OCI-M2 (cell line): ENCODE measurements around the gene SCN4A.
"Not testable (repeated sequence)": the region's sequence is repeated elsewhere in the genome, so short reads cannot be mapped to it uniquely, and the experiment has no call there.

Experiments
- DNase-seq: peaks from one replicate; lab custom pipeline; 2025; ENCODE audit not compliant: unreplicated experiment; lab: John Stamatoyannopoulos, UW

The SCN4A gene

DNA sequence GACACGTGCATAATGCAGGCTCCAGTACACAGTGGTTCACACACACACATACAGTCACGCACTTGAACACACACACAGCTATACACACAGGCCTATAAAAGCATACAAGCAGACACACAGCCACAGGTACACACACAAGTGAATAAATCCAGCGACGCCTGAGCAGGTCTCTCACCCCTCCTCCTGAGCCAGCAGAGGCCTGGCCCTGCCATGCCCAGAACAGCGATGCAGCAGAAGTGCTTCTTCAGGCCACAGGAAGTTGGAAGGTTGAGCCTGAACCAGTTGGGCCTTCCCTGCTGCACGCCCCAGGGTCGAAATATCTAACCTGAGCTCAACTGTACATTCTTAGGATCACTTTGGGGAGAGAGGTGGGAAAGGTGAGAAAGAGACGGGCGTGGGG lies 33.3 kb downstream of the SCN4A start:
- DNase-seq = no peak

DNA sequence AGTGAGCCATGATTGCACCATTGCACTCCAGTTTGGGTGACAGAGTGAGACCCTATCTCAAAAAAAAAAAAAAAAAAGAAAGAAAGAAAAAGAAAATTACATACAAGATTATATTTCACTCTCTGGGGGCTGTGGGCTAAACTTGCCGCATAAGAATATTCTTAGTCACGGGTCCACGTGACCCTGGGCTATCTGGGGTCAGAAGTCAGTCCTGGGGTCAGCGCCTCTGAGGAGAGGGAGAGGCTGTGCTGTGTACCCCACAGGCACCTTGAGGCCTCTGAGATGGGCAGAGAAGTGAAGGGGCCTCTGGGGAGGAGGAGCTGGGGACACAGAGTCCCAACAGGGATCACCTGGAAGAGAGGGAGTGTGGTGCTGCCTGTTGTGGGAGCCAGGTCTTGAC lies 34.8 kb downstream of the SCN4A start:
- DNase-seq = no peak

DNA sequence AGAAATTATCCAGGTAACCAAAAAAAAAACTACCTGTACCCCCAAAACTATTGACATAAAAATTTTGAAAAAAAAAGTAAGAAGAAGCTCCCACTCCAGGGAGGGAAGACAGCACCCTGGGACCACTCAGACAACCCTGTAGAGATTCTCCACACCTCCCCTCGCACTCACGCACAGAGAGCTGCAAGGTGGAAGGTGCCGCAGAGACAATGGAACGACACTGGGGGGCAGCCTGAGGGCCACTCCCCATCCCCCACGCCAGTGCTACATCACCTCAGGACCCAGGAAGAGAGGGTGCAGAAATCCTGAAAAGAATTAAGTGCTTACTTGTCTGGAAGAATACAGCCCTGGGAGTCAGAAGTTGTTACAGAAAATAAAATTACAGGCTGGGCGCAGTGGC lies 35.4 kb downstream of the SCN4A start:
- DNase-seq = no peak

DNA sequence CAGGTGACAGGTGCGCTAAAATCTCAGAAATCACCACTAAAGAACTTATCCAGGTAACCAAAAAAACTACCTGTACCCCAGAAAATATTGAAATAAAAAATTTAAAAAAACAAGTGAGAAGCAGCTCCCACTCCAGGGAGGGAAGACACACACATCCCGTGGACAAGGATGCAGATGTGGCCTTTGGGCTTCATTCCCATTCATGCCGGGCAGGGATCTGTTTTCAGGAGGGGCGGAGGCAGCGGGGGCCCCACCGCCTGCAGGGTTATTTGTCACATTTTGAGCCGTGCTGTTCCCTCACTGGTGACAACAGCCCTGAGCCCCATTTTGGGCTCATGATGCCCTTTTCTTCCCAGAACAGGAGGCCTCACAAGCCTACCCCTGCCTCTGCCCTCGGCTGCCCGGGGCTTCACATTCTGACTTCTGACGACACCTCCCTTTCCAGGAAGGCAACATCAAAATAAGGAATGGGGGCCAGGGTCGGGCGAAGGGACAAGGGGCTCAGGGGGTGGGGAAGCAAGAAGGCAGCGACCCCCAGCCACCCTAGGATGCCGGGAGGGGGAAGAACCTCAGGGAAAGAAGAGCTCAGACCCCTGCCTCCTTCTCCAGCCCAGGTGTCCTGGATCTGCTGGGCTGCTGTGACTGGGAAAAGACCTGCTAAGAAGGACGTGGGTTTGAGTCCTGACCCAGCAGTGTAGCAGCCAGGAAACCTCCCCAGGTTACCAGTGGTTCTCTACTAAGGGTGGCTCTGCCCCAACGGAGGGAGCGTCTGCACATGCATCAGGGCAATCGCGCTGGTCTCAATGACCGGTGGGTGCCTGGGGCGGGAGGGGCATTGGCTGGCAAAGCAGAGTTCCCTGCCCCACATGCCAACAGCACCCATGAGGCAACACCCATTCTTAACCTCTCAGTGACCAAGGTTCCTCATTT lies 38.3 kb downstream of the SCN4A start:
- no peak for DNase-seq

DNA sequence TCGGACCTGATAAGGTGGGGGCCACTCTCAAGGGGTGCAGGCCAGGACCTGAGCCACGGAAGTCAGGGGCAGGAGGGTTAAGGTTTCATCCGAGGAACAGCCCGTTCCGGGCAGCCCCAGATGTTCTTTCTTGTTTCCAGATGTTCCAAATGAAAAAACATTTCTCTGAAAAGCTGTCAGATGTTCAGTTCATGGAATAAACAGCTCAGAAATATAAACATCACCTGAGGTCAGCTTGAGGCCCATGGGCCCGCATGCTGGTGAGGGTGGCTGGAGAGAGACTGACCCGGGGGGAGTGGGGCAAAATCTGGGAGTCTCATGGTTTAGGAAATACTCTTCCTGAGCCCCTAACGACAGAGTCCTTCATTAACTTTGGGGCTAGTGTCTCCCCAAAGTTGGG lies 39.1 kb downstream of the SCN4A start:
- DNase-seq = no peak

DNA sequence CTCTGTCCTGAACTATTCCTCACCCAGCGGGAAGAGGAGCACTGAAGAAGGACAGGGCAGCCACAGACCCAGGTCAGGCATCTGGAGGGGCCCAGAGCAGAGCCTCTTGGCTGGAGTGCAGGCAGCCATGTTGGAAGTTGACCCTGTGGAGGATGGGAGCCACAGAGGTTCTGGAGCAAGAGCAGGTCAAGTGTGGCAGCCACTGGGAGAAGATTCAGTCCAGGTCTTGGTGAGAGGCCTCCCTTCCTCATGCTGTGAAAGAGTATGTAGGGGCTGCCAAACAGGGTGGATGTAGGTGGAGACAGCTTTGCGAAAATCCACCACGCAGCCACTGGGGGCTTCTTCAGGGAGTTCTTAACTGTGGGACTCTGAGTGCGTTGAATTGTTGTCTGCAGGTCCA lies 40.0 kb downstream of the SCN4A start:
- no peak for DNase-seq

DNA sequence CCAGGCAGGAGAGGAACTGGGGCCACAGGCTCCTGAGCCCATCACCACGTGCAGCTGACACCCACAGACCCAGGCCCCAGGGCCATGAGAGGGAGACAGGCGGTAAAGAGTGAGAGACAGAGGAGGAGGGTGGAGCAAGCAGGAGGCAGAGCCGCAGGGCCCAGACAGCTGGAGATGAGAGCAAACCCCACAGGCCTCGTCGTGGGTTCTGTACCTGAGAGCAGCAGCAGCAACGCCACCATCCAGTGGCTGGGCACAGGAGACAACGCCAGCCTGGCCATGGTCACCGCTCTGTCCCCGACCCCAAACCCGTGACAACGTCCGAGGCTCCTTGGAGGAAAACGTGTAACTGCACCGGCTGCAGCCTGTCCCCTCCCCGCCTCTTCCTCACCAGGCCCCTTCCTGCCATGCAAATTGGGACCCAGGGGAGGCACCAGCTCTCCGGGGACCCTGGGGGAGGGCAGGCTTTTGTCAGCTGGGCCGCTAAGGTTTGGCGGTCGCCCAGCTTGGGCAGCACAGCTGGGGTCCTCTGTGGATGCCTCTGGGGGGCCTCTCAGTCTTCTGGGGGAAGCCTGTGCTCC lies 40.6 kb downstream of the SCN4A start, which contains the start of gene CD79B:
TSS of gene CD79B (minus strand) at position 351 of the 581 bp plus-strand sequence. CDS start at position 281, 70 bp downstream.
- no peak for DNase-seq

DNA sequence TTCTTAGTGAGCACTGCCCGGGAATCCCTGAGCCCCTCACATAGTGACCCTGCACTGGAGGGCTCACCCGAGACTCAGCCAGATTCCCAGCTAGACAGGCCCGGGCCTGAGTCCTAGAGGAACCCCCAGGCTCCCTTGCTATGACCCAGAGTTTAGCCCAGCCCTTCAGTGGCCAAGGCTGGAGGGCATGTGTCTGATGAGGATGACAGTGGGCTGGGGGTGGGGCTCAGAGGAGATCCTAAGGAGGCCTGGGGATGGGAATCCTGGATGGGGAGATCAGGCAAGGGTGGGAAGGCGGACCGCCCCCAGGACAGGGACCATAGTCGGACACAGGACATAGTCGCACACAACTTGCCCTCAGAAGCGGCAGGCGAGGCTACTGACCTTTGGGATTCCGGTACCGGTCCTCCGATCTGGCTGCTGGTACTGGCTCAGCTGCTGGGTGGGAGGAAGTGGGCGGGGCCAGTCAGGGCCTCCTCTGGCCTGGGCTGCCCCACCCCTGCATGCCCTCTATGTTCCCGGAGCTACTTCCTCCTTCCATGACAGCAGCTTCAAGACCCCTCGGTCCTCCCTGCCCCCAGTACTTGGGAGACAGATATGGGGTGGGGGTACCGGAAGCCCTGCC lies 41.7 kb downstream of the SCN4A start:
- no peak for DNase-seq

DNA sequence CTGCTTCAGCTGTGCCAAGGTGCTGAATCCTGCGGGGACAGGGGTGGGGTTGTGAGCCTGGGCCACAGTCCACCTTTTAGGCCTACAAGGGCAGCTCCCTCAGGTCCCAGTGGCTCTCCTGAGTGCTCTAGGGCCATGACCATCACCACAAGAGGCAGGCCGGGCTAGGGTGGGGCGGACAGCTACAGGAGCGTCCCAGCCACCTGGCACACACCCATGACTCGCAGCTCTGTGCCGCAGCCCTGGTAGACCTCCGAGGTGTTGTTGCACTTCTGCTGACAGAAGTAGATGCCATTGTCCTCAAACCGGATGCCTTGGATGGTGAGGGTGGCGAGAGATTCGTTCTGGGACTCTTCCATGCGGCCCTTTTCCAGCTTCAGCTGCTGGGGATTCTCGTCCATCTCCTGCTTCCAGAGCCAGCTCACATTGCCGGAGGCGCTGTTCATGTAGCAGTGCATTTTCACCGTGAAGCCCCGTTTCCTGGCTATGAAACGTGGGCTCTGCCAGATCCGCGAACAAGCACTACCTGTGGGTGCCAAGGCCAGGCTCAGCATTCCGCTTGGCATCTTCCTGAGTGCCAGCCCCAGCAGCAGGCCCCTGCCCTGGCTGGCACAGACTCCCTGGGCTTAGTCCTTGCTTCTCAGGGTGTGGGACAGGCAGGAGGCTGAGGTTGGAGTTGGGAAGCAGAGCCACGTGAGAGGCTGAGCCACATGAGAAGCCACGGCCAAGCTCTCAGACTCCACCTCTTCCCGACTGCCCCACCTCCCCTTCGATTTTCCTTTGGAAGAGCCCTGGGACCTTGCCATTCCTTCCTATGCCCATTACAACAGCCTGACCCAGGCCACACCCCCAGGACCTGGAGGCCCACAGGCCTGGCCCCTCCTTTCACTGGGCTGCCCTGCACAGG lies 42.6 kb downstream of the SCN4A start:
- DNase-seq = no peak

DNA sequence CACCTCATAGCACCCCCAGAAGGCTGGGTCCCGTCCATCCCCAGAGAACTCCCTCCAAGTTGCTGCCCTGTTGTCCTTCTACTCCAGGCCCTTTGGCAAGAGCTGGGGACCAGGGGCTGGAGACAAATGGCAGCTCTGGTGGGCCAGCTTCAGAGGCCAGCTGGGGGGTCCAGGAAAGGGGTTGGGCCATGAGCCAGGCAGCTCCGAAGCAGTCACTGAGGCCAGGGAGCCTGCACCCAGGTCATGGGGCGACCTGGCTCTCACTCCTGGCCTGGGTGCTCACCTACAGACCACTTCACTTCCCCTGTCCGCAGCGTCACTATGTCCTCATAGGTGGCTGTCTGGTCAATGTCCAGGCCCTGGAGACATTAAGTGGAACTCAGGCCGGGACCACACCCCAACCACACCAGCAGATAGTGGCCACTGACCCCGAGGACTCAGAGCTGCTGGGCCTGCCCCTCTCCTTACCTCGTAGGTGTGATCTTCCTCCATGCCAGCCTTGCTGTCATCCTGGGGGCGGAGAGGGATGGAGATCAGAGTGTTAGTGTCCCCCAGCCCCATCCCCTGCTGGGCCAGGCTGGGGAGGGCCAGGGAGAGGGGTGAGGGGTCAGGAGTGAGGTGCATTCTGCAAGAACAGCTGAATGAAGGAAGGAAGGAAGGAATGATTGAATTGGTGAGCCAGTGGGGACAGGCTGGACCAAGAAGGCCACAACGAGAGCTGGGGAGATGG lies 43.6 kb downstream of the SCN4A start:
- DNase-seq = no peak

DNA sequence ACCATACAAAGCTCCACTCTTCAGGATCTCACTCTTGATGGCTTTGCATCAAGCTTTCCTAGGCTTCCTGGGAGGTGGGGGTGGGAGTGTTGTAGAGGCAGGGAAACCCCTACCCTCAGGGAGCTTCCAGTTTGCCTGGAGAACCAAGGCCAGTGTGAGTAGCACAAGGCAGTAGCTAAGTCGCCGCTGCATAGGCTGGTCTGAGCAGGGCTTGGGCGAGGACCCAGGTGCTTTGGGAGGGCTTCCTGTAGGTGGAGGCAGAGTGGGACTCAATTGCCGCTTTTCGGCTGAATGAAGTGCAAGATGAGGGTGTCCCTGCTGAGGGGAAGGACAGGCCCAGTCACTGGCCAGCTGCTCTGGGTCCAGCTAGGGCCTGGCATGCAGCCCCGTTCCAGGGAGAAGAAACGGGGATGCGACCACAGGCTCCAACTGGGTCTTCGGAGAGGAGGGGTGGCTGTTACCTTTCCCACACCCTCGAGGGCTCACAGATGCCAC lies 44.5 kb downstream of the SCN4A start:
- DNase-seq = no peak

DNA sequence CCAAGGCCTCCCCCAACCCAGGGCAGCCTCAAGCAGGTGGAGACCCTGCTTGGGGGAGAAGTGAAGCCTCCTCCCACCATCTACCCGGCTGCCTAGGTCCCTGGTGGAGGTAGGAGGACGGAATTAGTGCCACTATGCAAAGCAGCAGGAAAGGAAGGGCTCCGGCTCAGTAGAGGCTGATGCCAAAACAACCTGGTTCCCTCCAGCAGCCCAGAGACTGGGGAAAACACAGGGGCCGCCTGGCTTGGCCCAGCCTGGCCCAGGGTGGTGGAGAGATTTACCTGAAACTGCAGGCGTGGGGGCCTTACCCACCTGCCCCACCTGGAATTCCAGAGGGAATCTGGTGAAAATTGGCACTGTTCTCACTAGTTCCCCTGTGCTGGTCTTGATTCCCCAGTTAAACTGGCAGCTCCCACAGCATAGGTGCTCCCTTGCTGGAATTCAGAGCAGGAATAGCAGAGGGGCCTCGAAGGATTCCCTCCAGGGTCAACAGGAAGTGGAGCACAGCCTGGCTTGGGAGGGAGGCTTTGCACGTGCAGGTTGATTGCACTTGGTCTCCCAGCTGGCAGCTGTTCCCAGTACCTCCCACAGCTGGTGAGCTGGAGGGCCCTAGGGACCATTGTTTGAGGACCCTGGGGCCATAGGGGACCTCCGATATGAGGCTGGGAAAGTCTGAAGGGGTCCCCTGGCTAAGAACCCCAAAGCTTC lies 45.1 kb downstream of the SCN4A start:
- DNase-seq = no peak

DNA sequence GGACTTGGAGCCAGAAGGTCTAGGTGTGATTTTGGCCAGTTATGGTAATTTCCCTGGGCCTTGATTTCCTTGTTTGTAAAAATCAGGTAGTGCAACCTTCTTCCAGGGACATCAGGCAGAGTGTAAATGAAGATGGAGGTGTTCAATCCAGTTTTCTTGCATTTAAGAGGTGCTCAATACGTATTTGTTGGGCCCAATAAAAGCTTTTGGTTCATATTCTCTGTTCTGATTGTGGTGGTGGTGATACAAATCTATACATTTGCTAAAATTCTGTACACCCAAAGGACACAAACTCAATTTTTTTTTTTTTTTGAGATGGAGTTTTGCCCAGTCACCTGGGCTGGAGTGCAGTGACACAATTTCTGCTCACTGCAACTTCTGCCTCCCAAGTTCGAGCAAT lies 46.6 kb downstream of the SCN4A start:
- no peak for DNase-seq

DNA sequence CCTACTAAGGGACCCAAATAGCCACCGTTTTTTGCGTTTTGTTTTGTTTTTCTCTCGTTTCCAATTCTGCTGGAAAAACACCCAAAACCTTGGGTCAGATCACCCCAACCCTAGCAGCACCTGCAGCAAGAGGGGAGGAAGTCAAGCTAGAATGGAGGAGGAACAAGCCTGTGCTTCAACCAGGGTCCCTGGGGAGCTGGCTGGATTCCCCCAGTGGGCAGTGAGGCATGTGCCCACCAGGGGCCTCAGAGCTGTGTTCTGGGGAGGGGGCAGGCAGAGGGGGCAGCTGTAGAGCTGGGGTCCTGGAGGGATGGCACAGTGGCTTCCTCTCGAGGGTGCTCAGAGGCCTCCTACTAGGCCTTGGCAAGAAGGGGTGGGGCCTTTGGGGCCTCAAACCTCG lies 47.1 kb downstream of the SCN4A start:
- DNase-seq = no peak

DNA sequence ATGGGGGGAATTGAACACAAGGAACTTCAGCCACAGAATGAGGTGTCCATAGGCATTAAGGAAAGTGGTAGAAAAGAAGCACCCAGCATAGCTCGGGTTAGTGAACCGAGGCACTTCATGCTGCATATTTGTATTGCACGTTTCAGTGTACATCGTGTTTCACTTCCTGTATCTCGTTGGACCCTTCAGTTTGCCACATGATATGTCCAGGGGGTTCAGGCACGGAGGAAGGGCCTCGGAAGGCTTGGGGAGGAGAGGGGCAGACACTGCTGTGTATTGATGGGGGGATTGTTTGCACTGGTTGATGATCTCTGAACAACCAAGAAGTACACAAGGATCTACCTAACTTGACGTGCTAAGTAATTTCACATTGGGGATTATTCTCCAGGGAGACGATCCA lies 50.3 kb downstream of the SCN4A start:
- DNase-seq = not testable (repeated sequence)

DNA sequence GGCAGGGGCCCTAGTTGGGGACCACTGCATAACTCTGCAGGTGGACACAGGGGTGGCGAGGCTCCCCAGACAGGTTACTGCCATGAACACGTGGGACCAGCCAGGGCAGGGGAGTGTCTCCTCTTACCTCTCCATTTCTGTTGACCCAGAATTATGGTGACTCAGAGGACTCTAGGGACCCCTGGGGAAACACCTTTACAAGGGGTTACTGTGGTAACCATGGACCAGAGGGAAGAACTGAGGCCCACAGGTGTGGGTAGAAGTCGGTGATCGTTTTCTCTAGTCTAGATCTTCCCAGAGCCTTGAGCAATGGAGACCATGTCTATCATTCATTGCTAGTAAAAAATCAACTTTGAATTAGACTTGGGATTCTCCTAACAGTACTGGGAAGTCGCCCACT lies 51.9 kb downstream of the SCN4A start:
- DNase-seq = not testable (repeated sequence)

DNA sequence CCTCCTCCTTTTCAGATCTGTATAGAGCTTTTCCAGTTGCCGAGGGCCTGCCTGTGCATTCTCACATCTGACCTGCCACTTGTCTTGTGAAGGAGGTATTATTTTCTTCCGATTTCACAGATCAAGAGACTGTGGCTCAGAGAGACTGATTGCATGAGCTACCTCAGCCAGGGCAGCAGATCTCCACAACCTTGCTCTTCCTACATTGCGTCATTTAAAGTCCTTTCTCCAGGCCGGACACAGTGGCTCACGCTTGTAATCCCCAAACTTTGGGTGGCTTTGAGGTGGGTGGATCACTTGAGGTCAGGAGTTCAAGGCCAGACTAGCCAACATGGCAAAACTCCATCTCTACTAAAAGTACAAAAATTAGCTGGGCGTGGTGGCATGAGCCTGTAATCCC lies 52.7 kb downstream of the SCN4A start:
- not testable (repeated sequence) for DNase-seq

DNA sequence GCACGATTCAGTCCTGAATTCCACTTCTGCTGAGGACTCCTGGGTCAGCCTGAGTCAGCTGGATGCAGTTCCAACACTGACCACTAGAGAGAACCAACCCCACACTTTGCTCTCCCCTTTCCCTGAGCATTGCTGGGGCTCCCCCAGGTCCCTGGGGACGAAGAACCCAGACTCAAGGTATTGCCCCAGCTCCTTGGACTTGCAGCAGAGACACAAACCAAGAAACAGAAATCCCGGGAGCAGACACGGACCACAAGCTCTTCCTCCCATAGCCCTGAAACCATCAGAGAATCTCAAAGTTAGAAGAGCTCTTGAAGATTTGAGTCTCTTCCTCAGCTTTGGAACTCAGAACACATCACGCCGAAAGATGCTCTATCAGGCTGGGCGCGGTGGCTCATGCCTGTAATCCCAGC lies 53.4 kb downstream of the SCN4A start:
- no peak for DNase-seq

DNA sequence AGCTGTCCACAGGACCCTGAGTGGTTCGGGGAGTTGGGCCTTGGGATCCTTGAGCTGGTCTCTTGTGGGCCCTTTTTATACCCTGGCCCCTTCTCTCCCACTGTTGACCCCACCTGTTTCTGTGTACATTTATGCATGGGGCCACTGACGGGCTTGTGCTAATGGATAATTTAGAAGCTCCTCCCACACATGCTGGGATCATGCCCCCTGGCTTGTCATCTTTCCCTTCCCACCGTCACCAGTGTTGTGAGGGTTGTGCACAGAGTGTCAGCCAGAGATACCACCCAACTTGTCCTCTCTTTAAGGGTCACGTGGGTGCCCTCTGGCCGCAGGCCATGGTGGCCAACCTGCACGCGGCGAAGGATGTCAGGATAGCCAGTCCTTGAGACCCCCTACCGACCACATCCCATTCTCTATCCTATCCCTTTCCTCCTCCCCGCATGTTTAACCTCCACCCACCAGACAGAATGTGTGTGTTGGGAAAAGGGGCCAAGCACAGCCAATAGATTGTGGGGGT lies 53.9 kb downstream of the SCN4A start, which contains the start of gene GH1:
TSS of gene GH1 (minus strand) at position 51 of the 517 bp plus-strand sequence. CDS start 63 bp downstream, outside the sequence.
- not testable (repeated sequence) for DNase-seq
